Mesenteric fat pad (tissue), 1 donor: ENCODE data around the gene PCDHA11. TPM values are rescaled to one million over a fixed set of nuclear protein-coding genes. Genes with fewer than 3 reads are reported as not detected.
A peak's percentile ranks its signal among the peaks of the same experiment; 100 is the strongest.
"Not testable (repeated sequence)": the region's sequence is repeated elsewhere in the genome, so short reads cannot be mapped to it uniquely, and the experiment has no call there.

ENCODE experiments used
- DNase-seq: peaks from one replicate; pipeline ENCODE4 v3.0.0-alpha.2; 2020; ENCODE audit warnings: low spot score
- total RNA-seq: library from RNA; stranded (reverse); fragmentation: NEBNext Ultra II Directional; extraction: Animal tissue kit (Norgen Biotek cat#: 25700); gene quantifications from one replicate; pipeline ENCODE4 v1.2.1, GENCODE V29; 2021
- donor health status: DM: yes; HTN: yes; CAD: no.

PCDHA11 gene
- total RNA-seq, 1 donor from 2014 or later = 0.26 TPM

DNA sequence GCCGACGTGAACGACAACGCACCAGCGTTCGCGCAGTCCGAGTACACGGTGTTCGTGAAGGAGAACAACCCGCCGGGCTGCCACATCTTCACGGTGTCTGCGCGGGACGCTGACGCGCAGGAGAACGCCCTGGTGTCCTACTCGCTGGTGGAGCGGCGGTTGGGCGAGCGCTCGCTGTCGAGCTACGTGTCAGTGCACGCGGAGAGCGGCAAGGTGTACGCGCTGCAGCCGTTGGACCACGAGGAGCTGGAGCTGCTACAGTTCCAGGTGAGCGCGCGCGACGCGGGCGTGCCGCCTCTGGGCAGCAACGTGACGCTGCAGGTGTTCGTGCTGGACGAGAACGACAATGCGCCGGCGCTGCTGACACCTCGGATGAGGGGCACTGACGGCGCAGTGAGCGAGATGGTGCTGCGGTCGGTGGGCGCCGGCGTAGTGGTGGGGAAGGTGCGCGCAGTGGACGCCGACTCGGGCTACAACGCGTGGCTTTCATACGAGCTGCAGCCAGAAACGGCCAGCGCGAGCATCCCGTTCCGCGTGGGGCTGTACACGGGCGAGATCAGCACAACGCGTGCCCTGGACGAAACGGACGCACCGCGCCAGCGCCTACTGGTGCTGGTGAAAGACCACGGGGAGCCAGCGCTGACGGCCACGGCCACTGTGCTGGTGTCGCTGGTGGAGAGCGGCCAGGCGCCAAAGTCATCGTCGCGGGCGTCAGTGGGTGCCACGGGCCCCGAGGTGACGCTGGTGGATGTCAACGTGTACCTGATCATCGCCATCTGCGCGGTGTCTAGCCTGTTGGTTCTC, 18.7 kb upstream of the PCDHA11 start:
- DNase-seq = peak; percentile 82

DNA sequence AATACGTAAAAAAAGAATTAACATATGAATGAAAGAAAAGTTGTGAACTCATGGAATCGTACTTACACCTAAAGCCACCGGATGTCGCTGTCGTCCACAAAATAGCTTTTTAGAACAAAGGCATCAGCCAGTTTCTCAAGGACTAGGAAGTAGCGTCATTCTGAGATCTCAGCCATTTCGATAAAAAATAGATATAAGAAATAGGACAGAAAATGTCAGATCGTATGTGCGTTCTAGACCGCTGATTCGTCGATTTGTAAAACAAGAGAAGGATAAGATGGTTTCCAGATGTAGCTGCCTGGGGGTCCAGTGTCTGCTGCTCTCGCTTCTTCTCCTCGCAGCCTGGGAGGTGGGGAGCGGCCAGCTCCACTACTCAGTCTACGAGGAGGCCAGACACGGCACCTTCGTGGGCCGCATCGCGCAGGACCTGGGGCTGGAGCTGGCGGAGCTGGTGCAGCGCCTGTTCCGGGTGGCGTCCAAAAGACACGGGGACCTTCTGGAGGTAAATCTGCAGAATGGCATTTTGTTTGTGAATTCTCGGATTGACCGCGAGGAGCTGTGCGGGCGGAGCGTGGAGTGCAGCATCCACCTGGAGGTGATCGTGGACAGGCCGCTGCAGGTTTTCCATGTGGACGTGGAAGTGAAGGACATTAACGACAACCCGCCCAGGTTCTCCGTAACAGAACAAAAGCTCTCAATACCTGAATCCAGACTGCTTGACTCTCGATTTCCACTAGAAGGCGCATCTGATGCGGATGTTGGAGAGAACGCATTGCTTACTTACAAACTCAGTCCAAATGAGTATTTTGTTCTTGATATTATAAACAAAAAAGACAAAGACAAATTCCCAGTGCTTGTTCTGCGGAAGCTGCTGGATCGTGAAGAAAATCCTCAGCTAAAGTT, 12.7 kb upstream of the PCDHA11 start, which contains the start of gene PCDHA10:
PCDHA10 (plus strand) TSS at position 126 of the 903 bp plus-strand sequence; CDS start at position 278, 152 bp downstream.
- DNase-seq = no peak

DNA sequence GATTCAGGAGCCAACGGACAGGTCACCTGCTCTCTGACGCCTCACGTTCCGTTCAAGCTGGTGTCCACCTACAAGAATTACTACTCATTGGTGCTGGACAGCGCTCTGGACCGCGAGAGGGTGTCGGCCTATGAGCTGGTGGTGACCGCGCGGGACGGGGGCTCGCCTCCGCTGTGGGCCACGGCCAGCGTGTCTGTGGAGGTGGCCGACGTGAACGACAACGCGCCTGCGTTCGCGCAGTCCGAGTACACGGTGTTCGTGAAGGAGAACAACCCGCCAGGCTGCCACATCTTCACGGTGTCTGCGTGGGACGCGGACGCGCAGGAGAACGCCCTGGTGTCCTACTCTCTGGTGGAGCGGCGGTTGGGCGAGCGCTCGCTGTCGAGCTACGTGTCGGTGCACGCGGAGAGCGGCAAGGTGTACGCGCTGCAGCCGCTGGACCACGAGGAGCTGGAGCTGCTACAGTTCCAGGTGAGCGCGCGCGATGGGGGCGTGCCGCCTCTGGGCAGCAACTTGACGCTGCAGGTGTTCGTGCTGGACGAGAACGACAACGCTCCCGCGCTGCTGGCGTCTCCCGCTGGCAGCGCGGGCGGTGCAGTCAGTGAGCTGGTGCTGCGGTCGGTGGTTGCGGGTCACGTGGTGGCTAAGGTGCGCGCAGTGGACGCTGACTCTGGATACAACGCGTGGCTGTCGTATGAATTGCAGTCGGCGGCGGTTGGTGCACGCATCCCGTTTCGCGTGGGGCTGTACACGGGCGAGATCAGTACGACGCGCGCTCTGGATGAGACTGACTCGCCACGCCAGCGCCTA, 11.4 kb upstream of the PCDHA11 start:
- no peak for DNase-seq

DNA sequence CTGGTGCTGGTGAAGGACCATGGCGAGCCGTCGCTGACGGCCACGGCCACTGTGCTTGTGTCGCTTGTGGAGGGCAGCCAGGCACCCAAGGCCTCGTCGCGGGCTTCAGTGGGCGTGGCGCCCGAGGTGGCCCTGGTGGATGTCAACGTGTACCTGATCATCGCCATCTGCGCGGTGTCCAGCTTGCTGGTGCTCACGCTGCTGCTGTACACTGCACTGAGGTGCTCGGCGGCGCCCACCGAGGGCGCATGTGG, 10.8 kb upstream of the PCDHA11 start:
- no peak for DNase-seq

DNA sequence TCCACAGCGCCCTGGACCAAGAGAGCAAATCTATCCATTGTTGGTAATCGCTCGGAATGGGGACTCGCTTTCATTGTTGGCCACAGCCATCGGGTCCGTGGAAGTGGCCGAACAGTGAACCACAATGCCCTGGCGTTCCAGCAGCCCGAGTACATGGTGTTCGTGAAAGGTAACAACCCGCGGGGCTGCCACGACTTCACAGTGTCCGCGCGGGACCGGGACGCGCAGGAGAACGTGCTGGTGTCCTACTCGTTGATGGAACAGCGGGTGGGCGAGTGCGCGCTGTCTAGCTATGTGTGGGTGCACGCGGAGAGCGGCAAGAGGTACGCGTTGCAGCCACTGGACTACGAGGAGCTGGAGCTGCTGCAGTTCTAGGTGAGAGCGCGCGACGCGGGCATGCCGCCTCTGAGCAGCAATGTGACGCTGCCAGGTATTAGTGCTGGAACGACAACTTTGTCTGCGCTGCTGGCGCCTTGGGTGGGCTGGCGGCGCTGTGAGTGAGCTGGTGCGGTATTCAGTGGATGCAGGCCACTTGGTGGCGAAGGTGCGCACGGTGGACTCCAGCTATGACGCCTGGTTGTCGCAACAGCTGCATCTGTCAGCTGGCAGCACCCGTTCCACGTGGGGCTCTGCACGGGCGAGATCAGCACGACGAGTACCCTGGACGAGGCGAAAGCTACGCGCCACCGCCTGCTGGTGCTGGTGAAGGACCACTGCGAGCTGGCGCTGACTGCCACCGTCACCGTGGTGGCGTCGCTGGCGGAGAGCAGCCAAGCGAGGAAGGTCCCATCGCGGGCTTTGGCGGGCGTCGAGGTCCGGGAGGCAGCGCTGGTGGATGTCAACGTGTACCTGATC, 6.1 kb upstream of the PCDHA11 start:
- no peak for DNase-seq

DNA sequence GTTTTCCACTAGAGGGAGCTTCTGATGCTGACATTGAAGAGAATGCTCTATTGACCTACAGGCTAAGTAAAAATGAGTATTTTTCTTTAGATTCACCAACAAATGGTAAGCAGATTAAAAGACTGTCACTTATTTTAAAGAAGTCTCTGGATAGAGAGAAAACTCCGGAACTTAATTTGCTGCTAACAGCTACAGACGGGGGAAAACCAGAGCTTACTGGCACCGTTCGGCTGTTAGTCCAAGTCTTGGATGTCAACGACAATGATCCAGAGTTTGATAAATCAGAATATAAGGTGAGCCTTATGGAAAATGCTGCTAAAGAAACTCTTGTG, 764 bp downstream of the PCDHA11 start:
- DNase-seq = no peak

DNA sequence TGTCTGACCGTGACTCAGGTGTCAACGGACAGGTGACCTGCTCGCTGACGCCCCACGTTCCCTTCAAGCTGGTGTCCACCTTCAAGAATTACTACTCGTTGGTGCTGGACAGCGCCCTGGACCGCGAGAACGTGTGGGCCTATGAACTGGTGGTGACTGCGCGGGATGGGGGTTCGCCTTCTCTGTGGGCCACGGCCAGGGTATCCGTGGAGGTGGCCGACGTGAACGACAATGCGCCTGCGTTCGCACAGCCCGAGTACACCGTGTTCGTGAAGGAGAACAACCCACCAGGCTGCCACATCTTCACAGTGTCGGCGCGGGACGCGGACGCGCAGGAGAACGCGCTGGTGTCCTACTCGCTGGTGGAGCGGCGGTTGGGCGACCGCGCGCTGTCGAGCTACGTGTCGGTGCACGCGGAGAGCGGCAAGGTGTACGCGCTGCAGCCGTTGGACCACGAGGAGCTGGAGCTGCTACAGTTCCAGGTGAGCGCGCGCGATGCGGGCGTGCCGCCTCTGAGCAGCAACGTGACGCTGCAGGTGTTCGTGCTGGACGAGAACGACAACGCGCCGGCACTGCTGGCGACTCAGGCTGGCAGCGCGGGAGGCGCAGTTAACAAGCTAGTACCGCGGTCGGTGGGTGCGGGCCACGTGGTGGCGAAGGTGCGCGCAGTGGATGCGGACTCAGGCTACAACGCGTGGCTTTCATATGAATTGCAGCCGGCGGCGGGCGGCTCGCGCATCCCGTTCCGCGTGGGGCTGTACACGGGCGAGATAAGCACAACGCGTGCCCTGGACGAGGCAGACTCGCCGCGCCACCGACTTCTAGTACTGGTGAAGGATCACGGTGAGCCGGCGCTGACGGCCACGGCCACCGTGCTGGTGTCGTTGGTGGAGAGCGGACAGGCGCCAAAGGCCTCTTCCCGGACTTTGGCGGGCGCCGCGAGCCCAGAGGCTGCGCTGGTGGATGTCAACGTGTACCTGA, 1.8 kb downstream of the PCDHA11 start:
- no peak for DNase-seq

DNA sequence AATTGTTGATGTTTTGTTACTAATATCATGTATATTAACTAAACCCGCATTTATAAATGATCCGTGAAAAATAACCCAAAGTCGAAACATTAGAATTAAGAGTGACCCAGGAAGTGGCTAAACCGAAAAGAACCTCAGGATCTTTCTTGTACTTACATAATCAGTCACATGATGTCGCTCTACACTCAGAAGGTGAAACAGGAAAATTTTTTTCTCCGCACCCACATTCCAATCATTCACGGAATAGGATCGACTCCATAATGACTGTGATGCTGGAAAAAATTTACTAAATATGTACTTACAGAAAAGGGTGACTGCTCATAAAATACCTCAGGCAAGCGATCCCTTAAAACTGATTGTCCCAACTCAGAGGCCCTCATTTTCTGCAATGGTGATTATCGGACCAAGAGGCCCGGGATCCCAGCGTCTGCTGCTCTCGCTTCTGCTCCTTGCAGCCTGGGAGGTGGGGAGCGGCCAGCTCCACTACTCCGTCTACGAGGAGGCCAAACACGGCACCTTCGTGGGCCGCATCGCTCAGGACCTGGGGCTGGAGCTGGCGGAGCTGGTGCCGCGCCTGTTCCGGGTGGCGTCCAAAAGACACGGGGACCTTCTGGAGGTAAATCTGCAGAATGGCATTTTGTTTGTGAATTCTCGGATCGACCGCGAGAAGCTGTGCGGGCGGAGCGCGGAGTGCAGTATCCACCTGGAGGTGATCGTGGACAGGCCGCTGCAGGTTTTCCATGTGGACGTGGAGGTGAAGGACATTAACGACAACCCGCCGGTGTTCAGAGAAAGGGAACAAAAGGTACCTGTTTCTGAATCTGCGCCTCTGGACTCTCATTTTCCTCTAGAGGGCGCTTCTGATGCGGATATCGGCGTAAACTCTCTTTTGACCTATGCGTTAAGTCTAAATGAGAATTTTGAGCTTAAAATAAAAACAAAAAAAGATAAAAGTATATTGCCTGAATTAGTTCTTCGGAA, 6.6 kb downstream of the PCDHA11 start, which contains the start of gene PCDHA12:
PCDHA12 (plus strand) TSS at position 224 of the 981 bp plus-strand sequence; CDS start at position 389, 165 bp downstream.
- DNase-seq = no peak

DNA sequence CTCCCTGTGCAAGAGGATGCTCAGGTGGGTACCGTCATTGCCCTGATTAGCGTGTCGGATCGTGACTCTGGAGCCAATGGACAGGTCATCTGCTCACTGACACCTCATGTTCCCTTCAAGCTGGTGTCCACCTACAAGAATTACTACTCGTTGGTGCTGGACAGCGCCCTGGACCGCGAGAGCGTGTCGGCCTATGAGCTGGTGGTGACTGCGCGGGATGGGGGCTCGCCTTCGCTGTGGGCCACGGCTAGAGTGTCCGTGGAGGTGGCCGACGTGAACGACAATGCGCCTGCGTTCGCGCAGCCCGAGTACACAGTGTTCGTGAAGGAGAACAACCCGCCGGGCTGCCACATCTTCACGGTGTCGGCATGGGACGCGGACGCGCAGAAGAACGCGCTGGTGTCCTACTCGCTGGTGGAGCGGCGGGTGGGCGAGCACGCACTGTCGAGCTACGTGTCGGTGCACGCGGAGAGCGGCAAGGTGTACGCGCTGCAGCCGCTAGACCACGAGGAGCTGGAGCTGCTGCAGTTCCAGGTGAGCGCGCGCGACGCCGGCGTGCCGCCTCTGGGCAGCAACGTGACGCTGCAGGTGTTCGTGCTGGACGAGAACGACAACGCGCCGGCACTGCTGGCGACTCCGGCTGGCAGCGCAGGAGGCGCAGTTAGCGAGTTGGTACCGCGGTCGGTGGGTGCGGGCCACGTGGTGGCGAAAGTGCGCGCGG, 7.9 kb downstream of the PCDHA11 start:
- not testable (repeated sequence) for DNase-seq

DNA sequence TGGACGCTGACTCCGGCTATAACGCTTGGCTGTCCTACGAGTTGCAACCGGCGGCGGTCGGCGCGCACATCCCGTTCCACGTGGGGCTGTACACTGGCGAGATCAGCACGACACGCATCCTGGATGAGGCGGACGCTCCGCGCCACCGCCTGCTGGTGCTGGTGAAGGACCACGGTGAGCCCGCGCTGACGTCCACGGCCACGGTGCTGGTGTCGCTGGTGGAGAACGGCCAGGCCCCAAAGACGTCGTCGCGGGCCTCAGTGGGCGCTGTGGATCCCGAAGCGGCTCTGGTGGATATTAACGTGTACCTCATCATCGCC, 8.5 kb downstream of the PCDHA11 start:
- no peak for DNase-seq

DNA sequence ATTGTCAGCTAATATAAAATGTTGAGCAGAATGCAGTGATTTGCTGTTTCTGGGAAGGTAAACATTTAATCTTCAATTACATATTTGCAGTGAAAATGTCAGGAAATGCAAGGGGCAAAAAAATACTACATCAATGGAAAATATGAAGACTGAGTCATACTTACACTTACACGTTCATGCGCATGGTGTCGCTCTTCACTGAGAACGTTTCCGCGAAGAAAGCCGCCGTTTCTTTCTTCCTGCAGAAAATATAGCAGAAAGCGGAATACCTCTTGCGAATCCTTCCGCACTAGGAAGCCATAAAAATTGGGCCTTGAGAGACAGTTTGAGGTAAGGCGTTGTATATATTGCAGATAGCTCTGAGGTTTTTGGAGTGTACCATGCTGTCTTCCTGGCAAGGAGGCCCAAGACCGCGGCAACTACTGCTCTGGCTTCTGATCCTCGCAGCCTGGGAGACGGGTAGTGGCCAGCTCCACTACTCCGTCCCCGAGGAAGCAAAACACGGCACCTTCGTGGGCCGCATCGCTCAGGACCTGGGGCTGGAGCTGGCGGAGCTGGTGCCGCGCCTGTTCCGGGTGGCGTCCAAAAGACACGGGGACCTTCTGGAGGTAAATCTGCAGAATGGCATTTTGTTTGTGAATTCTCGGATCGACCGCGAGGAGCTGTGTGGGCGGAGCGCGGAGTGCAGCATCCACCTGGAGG, 13.3 kb downstream of the PCDHA11 start, which contains the start of gene PCDHA13:
PCDHA13 (plus strand) TSS at position 236 of the 702 bp plus-strand sequence; CDS start at position 381, 145 bp downstream.
- DNase-seq = no peak

DNA sequence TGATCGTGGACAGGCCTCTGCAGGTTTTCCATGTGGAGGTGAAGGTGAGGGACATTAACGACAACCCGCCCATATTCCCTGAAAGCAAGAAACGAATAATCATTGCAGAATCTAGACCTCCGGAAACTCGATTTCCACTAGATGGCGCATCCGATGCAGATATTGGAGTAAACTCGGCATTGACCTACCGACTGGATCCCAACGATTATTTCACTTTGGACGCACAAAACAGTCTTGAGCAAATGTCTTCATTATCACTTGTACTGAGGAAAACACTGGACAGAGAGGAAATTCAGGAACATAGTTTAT, 13.8 kb downstream of the PCDHA11 start:
- DNase-seq = no peak

DNA sequence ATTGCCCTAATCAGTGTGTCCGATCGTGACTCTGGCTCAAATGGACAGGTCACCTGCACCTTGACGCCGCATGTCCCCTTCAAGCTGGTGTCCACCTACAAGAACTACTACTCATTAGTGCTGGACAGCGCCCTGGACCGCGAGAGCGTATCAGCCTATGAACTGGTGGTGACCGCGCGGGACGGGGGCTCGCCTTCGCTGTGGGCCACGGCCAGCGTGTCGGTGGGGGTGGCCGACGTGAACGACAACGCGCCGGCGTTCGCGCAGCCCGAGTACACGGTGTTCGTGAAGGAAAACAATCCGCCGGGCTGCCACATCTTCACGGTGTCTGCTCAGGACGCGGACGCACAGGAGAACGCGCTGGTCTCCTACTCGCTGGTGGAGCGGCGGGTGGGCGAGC, 14.6 kb downstream of the PCDHA11 start:
- no peak for DNase-seq

DNA sequence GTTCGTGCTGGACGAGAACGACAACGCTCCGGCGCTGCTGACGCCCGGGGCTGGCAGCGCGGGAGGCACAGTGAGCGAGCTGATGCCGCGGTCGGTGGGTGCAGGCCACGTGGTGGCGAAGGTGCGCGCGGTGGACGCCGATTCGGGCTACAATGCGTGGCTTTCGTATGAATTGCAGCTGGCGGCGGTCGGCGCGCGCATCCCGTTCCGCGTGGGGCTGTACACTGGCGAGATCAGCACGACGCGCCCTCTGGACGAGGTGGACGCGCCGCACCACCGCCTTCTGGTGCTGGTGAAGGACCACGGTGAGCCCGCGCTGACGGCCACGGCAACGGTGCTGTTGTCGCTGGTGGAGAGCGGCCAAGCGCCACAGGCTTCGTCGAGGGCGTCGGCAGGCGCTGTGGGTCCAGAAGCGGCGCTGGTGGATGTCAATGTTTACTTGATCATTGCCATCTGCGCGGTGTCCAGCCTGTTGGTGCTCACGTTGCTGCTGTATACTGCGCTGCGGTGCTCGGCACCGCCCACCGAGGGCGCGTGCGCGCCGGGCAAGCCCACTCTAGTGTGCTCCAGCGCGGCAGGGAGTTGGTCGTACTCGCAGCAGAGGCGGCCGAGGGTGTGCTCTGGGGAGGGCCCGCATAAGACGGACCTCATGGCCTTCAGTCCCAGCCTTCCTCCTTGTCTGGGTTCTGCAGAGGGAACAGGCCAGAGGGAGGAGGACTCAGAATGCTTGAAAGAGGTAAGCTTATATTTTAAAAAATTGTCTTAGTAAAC, 15.4 kb downstream of the PCDHA11 start:
- DNase-seq = no peak

DNA sequence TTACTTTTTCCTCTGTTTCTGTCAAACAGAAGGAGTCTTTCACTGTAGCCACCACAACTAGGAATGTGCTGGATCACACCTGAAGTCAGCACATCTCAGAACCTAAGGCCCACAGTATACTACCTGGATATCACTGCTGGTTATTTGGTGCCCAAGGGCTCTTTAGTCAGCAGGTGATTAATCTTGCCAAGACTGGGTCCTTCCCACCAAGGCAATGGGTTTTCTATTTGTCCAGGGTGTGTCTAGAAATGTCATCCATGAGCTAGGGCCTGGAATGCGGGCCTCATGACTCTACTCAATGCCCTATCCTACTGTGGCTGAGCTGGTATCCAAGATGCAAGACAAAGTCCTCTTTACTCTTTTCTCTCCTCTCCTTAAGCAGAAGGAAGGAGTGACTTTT, 47.6 kb downstream of the PCDHA11 start:
- DNase-seq = no peak
